ENCODE results near the gene TNFAIP8L2. TPM values are rescaled to one million over a fixed set of nuclear protein-coding genes. Genes with fewer than 3 reads are reported as not detected.
"Not testable (repeated sequence)": the region's sequence is repeated elsewhere in the genome, so short reads cannot be mapped to it uniquely, and the experiment has no call there.

The TNFAIP8L2 gene
- total RNA-seq, 2 donors from 2014 or later: 0.72 to 1.2 TPM

GRCh38 chr1:151193304-151193703, 36.9 kb downstream of the TNFAIP8L2 start:
- Histone ChIP-seq H3K4me3 (no peak overlapping the region), H3K27ac (no peak overlapping the region), H3K4me1 (peaks cover 3% of the 10 kb centered on the region), H3K27me3 (no peaks in the 10 kb centered on the region), H3K9ac (ENCODE audit: low read depth in 2 of 2, low read length in 2 of 2) (no peak overlapping the region), H3K9me3 (no peaks in the 10 kb centered on the region), H3K36me3 (no peaks in the 10 kb centered on the region)
- no peak for DNase-seq
- intact Hi-C loops (cut with DNase I): no loop called here
- TF ChIP-seq CTCF (IDR thresholded peaks at IDR 0.05): no peak

GRCh38 chr1:151193856-151194255, 37.4 kb downstream of the TNFAIP8L2 start:
- Histone ChIP-seq H3K36me3 (no peaks in the 10 kb centered on the region), H3K27me3 (no peaks in the 10 kb centered on the region), H3K4me1 (peaks cover 2% of the 10 kb centered on the region), H3K9ac (ENCODE audit: low read depth in 2 of 2, low read length in 2 of 2) (no peak overlapping the region), H3K9me3 (no peaks in the 10 kb centered on the region), H3K4me3 (no peak overlapping the region), H3K27ac (no peak overlapping the region)
- DNase-seq: no peak
- intact Hi-C loops (cut with DNase I): no loop called here
- no peak for TF ChIP-seq CTCF (IDR thresholded peaks at IDR 0.05)

GRCh38 chr1:151194894-151195594, 38.6 kb downstream of the TNFAIP8L2 start:
- H3K36me3 ChIP-seq, H3K9me3 ChIP-seq, H3K27me3 ChIP-seq, H3K4me1 ChIP-seq: not testable (repeated sequence)
- peak overlapping the region; percentile 74 for H3K27ac ChIP-seq
- DNase-seq: peak; percentile 93
- intact Hi-C loops (cut with DNase I): loop anchor here (5.0 kb wide), 1 partner anchor 57 kb away; the partner anchor contains the start of gene PSMD4
- peak overlapping the region in 1 of 2 donors; percentile 46 for H3K9ac ChIP-seq (ENCODE audit: low read depth in 2 of 2, low read length in 2 of 2)
- peak overlapping the region; percentile 5 for H3K4me3 ChIP-seq

- DNase-seq: peak; percentile 89
- TF ChIP-seq CTCF (IDR thresholded peaks at IDR 0.05): peak; percentile 57
- H3K9me3 ChIP-seq: no peaks in the 10 kb centered on the region
- H3K27me3 ChIP-seq: no peaks in the 10 kb centered on the region
- H3K27ac ChIP-seq: peak overlapping the region; percentile 74
- H3K4me1 ChIP-seq: peaks cover 13% of the 10 kb centered on the region
- no peak overlapping the region for H3K4me3 ChIP-seq
- H3K9ac ChIP-seq (ENCODE audit: low read depth in 2 of 2, low read length in 2 of 2): peak overlapping the region in 1 of 2 donors; percentile 38
- intact Hi-C loops (cut with DNase I): loop anchor here (5.0 kb wide), 1 partner anchor 56 kb away; the partner anchor contains the start of gene PSMD4
- H3K36me3 ChIP-seq: no peaks in the 10 kb centered on the region
Measured at GRCh38 chr1:151196292-151196800, 39.9 kb downstream of the TNFAIP8L2 start.

GRCh38 chr1:151197863-151198253, 41.4 kb downstream of the TNFAIP8L2 start:
- no peak for TF ChIP-seq CTCF (IDR thresholded peaks at IDR 0.05)
- peaks cover 14% of the 10 kb centered on the region for H3K4me1 ChIP-seq
- peak overlapping the region; percentile 87 for H3K4me3 ChIP-seq
- intact Hi-C loops (cut with DNase I): loop anchor here (5.0 kb wide), 1 partner anchor 54 kb away; the partner anchor contains the start of gene PSMD4
- peak overlapping the region in 1 of 2 donors; percentile 86 for H3K9ac ChIP-seq (ENCODE audit: low read depth in 2 of 2, low read length in 2 of 2)
- no peaks in the 10 kb centered on the region for H3K27me3 ChIP-seq
- DNase-seq: peak; percentile 42
- no peaks in the 10 kb centered on the region for H3K36me3 ChIP-seq
- peak overlapping the region; percentile 88 for H3K27ac ChIP-seq
- H3K9me3 ChIP-seq: no peaks in the 10 kb centered on the region
